ENCODE results near the gene CCDC157.
"Not testable (repeated sequence)": the region's sequence is repeated elsewhere in the genome, so short reads cannot be mapped to it uniquely, and the experiment has no call there.

Gene CCDC157

GRCh38 chr22:30392661-30393321, 36.0 kb downstream of the CCDC157 start:
- DNase-seq: no peak

- DNase-seq: no peak
These were observed 36.5 kb downstream of the CCDC157 start for GRCh38 chr22:30393322-30393680.

- no peak for DNase-seq
These were observed 37.1 kb downstream of the CCDC157 start for GRCh38 chr22:30393885-30394284.

GRCh38 chr22:30396871-30397655, 40.3 kb downstream of the CCDC157 start, which contains the start of gene SEC14L2:
Gene SEC14L2 (plus strand): TSS chr22:30397018. CDS start chr22:30397117, 99 bp downstream.
- no peak for DNase-seq

- no peak for DNase-seq
These were observed 41.1 kb downstream of the CCDC157 start for GRCh38 chr22:30397656-30398635.

- no peak for DNase-seq
These were observed 42.2 kb downstream of the CCDC157 start for GRCh38 chr22:30398685-30399680.

GRCh38 chr22:30399718-30400117, 42.9 kb downstream of the CCDC157 start:
- no peak for DNase-seq

GRCh38 chr22:30400159-30400558, 43.4 kb downstream of the CCDC157 start:
- no peak for DNase-seq

GRCh38 chr22:30401024-30401423, 44.2 kb downstream of the CCDC157 start:
- not testable (repeated sequence) for DNase-seq

- no peak for DNase-seq
These were observed 45.4 kb downstream of the CCDC157 start for GRCh38 chr22:30402028-30402765.

GRCh38 chr22:30402766-30403104, 45.9 kb downstream of the CCDC157 start:
- not testable (repeated sequence) for DNase-seq

- DNase-seq: no peak
These were observed 47.5 kb downstream of the CCDC157 start for GRCh38 chr22:30404307-30404706.

- DNase-seq: no peak
These were observed 48.9 kb downstream of the CCDC157 start for GRCh38 chr22:30405731-30406130.

- no peak for DNase-seq
These were observed 49.6 kb downstream of the CCDC157 start for GRCh38 chr22:30406400-30406799.

- no peak for DNase-seq
These were observed 51.7 kb downstream of the CCDC157 start for GRCh38 chr22:30408388-30409102.

- DNase-seq: no peak
These were observed 55.0 kb downstream of the CCDC157 start for GRCh38 chr22:30411780-30412179.

- DNase-seq: no peak
These were observed 56.2 kb downstream of the CCDC157 start for GRCh38 chr22:30413001-30413400.

GRCh38 chr22:30413745-30414524, 57.1 kb downstream of the CCDC157 start:
- DNase-seq: no peak

- DNase-seq: no peak
These were observed 57.8 kb downstream of the CCDC157 start for GRCh38 chr22:30414525-30415047.

Measured in NCI-H187 (cell line).